ENCODE measurements around the gene RSPO3.

The RSPO3 gene

GRCh38 chr6:127114214-127114760 lies 4.2 kb upstream of the RSPO3 start:
- DNase-seq: no peak

- DNase-seq: no peak
These were observed 3.3 kb upstream of the RSPO3 start for GRCh38 chr6:127115084-127115655.

GRCh38 chr6:127115746-127116145 lies 2.7 kb upstream of the RSPO3 start:
- no peak for DNase-seq

DNA sequence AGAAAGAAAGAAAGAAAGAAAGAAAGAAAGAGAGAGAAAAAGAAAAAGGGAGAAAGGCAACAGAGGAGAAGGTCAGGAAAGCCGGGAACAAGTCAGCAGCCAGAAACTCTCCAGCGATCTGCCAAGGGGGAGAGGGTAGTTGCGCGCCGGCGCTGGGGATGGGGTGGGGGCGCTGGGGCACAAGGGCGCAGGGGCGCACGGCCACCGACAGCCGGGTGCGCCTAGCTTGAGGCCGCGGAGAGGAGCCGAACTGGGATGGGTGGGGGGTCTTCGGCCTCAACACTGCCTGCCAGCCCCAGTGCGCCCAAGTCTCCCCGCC lies 533 bp upstream of the RSPO3 start:
- no peak for DNase-seq

DNA sequence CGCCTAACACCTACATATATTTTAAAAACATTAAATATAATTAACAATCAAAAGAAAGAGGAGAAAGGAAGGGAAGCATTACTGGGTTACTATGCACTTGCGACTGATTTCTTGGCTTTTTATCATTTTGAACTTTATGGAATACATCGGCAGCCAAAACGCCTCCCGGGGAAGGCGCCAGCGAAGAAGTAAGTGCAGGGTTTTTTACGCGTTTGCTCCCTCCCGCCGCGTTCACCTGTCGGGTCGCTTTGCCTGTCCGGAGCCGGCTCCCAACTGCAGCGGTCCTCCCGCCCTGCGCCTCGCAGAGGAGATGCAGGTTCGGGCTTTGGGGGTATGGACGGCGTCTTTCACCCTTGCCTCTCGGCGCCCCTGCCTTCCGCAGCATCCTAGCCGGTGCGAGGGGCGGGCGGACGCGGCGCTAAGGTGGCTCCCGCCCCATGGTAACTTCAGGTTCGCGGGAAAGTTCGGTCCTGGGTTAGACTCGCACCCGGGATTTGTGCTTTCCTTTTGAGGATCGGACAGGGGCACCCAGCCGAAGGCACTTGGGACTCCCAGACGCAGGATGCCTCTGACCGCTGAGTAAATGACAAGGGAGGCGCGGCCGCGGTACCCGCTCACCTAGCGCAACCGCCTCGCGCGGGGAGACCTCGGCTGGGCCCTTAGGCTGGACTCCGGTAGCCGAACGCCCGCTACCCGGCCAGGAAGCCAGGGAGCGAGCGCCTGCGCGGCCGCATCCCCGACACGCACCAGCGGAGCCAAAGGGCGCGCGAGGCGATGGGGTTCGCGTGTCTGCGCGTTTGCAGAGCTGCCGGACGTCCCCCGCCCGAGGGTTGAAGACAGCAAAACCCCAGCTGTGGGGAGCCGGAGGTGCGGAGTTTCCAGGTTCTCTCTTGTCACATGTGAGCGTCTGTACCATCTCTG lies 891 bp downstream of the RSPO3 start:
- no peak for DNase-seq

GRCh38 chr6:127120023-127120786 lies 1.7 kb downstream of the RSPO3 start:
- no peak for DNase-seq

GRCh38 chr6:127120787-127121636 lies 2.5 kb downstream of the RSPO3 start:
- DNase-seq: no peak

GRCh38 chr6:127121637-127121960 lies 3.1 kb downstream of the RSPO3 start:
- DNase-seq: no peak

DNA sequence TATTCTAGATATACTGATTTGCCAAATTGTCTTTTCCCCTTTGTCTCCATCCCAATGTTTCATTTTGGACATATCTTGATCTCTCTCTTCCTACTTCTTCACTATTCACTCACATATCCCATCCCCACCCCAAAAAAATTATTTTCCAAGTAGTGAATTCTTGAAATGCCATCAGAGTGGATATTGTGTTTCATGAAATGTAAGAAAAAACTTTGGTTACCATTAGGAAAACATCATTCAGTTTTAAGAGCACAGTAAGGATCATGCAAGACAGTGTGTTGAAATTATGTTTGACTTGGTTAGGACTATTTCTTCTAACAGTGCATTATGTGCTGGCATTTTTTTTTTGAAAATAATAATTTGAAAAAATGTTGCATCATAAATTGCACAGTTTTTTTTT lies 5.7 kb downstream of the RSPO3 start:
- no peak for DNase-seq

GRCh38 chr6:127124680-127125079 lies 6.2 kb downstream of the RSPO3 start:
- DNase-seq: no peak

DNA sequence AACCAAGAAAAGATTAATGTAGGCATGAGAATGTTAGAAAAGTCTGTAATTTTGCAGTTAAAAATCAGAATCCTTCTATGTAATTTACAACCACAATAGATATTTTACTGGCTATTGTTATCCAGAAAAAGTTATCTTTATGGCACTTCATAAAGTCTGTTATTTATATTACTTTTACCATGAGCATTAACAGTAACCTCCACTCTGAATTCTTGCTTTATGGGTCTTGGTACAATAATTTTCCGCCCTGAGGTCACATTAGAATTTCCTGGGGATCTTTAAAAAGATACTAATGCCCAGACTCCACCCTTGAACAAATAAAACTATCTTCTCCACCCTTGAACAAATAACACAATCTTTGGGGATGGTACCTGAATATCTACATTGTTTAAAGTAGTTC lies 9.6 kb downstream of the RSPO3 start:
- no peak for DNase-seq

DNA sequence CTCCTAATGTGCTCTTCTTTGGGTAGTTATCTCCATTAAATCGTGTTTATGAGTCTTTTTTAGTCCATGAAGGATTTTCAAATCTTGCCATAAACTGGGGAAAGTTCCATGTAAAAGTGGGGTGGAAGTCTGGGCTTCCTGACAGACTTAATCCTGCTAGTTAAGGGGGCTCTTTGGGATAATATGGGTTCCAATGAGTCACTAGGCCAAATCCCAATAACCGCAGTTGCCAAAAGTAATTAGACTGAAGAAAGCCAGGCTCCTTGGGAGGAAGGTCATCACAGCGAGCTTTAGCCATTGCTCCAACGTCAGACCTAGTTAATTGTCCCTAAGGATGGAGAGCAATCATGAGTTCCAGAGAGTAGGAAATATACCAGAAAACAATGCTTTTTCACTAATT lies 10.8 kb downstream of the RSPO3 start:
- no peak for DNase-seq

- no peak for DNase-seq
These were observed 12.8 kb downstream of the RSPO3 start for GRCh38 chr6:127131275-127131674.

- DNase-seq: no peak
These were observed 13.4 kb downstream of the RSPO3 start for GRCh38 chr6:127131772-127132376.

DNA sequence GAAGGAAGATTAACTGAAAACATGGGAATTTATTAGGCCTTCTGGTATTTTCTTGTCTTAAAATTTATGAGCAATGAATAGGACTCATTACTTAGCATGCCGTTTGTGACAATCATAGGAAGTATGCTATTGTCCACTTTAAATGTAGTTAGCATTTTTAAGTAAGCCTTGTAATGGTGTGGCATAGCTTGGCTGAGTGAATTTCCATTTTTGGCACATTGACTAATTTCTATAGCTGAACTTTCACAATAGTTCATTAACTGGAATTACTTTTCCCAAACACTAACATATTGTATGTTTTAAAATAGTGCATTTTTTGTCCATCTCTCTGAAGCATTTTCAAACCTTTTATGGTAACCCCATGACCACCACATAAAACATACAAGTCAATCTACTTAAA lies 15.7 kb downstream of the RSPO3 start:
- no peak for DNase-seq

DNA sequence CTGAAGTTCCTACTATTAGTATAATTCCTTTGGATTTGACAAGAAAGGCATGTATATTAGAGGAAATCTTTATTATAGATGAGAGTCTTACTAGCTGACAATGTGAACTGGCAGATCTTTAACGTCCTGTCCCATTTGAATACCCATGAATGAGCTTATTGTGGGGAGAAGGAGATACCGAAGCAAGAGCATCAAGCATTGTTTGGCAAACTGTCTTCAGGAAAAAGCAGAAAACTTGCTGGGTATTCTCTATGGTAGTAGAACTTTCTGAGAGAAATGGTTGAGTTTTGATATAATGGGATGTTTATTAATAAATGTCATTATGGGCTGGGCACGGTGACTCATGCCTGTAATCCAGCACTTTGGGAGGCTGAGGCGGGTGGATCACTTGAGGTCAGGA lies 18.3 kb downstream of the RSPO3 start:
- no peak for DNase-seq

- no peak for DNase-seq
These were observed 28.5 kb downstream of the RSPO3 start for GRCh38 chr6:127146932-127147331.

- no peak for DNase-seq
These were observed 29.1 kb downstream of the RSPO3 start for GRCh38 chr6:127147534-127147933.

- no peak for DNase-seq
These were observed 30.0 kb downstream of the RSPO3 start for GRCh38 chr6:127148511-127148910.

DNA sequence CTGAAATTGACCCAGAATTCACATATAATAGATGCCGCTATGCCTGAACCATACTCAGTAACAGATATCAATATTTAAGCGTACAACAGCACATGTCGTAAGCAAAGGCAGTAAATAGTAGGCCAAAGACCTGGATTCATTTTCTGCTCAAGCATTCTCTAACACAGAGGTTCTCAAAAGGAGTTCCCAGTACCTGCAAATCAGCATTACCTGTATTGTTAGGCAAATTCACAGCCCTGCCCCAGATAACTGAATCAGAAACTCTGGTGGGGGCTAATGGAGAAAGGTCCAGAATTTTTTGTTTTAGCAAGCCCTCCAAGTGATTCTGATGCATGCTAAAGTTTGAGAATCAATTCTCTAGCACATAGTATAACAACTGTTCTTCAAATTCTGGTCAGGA lies 36.0 kb downstream of the RSPO3 start:
- no peak for DNase-seq

GRCh38 chr6:127160484-127160883 lies 42.0 kb downstream of the RSPO3 start:
- DNase-seq: no peak

- no peak for DNase-seq
These were observed 44.4 kb downstream of the RSPO3 start for GRCh38 chr6:127162836-127163235.

All from activated effector memory CD4-positive, alpha-beta T cell treated with Interleukin-2 at 50 U/mL for 16 hours (primary cell).